ENCODE results near the gene HECW1.

- TF ChIP-seq POLR2A (IDR thresholded peaks at IDR 0.05; ENCODE audit: low read depth, low read length) (peak; percentile 68; the same call in 1 of the 2 replicates), POLR2AphosphoS5 (IDR thresholded peaks at IDR 0.05; ENCODE audit: low read depth, low read length) (no peak; the same call in 1 of the 2 replicates), SPI1 (IDR thresholded peaks at IDR 0.05; ENCODE audit: low read depth, low read length) (peak; percentile 80), POU2F2 (IDR thresholded peaks at IDR 0.05; ENCODE audit: low read depth, low read length) (peak; percentile 89), TAF1 (IDR thresholded peaks at IDR 0.05; ENCODE audit: low read depth, low read length) (no peak; the same call in 1 of the 2 replicates), PAX5 (IDR thresholded peaks at IDR 0.05; ENCODE audit: insufficient read depth, low read length, severe bottlenecking) (peak; percentile 26)
These were observed 478.6 kb downstream of the HECW1 start for GRCh38 chr7:43590862-43591557.

Measured in GM12891 (cell line).